GM12892 (cell line): Measurements from ENCODE around the gene PRR12.

Source experiments
- POLR2A ChIP-seq: IDR thresholded peaks from 2 replicates; pipeline ENCODE4 v1.6.1; 2011; ENCODE audit warnings: low read depth, low read length, control low read depth
- POLR2AphosphoS5 ChIP-seq: IDR thresholded peaks from 2 replicates; pipeline ENCODE4 v1.6.1; 2011; ENCODE audit warnings: low read depth, low read length, control low read depth
- TAF1 ChIP-seq: IDR thresholded peaks from 2 replicates; pipeline ENCODE4 v1.6.1; 2011; ENCODE audit warnings: low read depth, mild to moderate bottlenecking, control low read depth, low read length, borderline replicate concordance

DNA sequence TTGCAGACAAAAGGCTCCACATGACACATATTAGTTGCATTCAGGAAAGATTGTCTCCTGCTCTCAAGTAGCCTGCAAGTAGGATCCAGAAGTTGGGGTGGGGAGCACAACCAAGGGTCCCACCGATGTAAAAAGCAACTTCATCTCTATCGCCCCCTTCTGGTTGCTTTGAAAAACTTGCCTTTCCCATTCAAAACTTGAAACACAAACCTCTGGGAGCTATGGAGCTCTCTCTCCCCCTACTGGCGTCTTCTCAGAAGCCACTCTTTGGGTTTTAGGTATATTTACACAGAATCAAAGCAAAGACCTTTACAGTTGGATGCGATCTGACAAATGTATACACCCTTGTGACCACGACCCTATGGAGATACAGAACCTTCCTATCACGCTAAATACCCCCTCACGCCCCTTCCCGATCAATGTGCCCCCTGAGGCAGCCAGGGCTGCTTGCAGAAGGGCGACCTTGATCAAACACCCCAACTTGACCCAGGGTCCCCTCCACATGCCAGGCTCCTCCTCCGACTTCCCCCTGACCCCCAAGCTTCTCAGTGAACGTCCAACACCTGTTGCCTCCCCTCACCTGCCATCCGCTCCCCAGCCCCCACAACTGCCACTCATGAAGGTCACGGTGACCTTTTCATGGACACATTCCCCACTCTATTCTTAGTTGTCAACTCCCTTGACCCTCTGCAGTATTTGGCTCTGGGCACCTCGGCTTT is 20.7 kb upstream of the PRR12 start:
- TF ChIP-seq POLR2A (no peak), TAF1 (no peak), POLR2AphosphoS5 (no peak)
